PC-9 (cell line): ENCODE data around the gene GTF3C4. TPM values are rescaled to one million over a fixed set of nuclear protein-coding genes. Genes with fewer than 3 reads are reported as not detected.

Experiments
- BruUV-seq: library from RNA; stranded (reverse); fragments of 400-500 nt; replicated peaks from 2 replicates; lab custom pipeline; 2021; lab: Mats Ljungman, UMichigan
- CTCF ChIA-PET: fragments of 300-600 bp; sonication (Branson Sonifier 250); formaldehyde crosslinking; loops from one replicate; lab custom pipeline; 2022; ENCODE audit warnings: antibody characterized with exemption; lab: Charles Lee
- POLR2A ChIA-PET: fragments of 300-600 bp; sonication (Branson Sonifier 250); formaldehyde crosslinking; loops from one replicate; lab custom pipeline; 2022; ENCODE audit warnings: antibody characterized with exemption; ENCODE audit not compliant: unreplicated experiment; lab: Charles Lee
- DNase-seq, 2 experiments: peaks; one replicate each; pipeline versions ENCODE4 v3.0.0 to v3.0.0-alpha.2; 2015 to 2022; ENCODE audit warnings: mixed read lengths in 1 of 2
- H2AFZ ChIP-seq: fragments of 200-600 bp; sonication (generic); 2 replicates; pipeline ENCODE4 v1.8.1; 2017; ENCODE audit warnings: antibody characterized with exemption
- H3F3A ChIP-seq: fragments of 200-600 bp; sonication (generic); 2 replicates; pipeline ENCODE4 v1.8.1; 2017; ENCODE audit warnings: antibody characterized with exemption, mild to moderate bottlenecking, low read depth; ENCODE audit not compliant: insufficient read depth
- H3K27ac ChIP-seq: fragments of 200-600 bp; sonication (generic); 2 replicates; pipeline ENCODE4 v1.6.1; 2016; ENCODE audit warnings: mixed run types
- H3K27me3 ChIP-seq: fragments of 200-600 bp; sonication (generic); 2 replicates; pipeline ENCODE4 v1.6.1; 2016; ENCODE audit warnings: low read depth, mixed run types; ENCODE audit not compliant: insufficient read depth
- H3K36me3 ChIP-seq: fragments of 200-600 bp; sonication (generic); 2 replicates; pipeline ENCODE4 v1.6.1; 2016; ENCODE audit warnings: low read depth, mixed run types
- H3K4me1 ChIP-seq: fragments of 200-600 bp; sonication (generic); replicated peaks from 2 replicates; pipeline ENCODE4 v1.6.1; 2016; ENCODE audit warnings: mixed run types; ENCODE audit not compliant: insufficient read depth
- H3K4me2 ChIP-seq: fragments of 200-600 bp; sonication (generic); 2 replicates; pipeline ENCODE4 v1.6.1; 2017; ENCODE audit warnings: mixed run types
- H3K4me3 ChIP-seq: fragments of 200-600 bp; sonication (generic); 2 replicates; pipeline ENCODE4 v1.6.1; 2016; ENCODE audit warnings: mixed run types
- H3K79me2 ChIP-seq: fragments of 200-600 bp; sonication (generic); 2 replicates; pipeline ENCODE4 v1.6.1; 2017; ENCODE audit warnings: low read depth, mixed run types
- H3K9me2 ChIP-seq: fragments of 200-600 bp; sonication (generic); 2 replicates; pipeline ENCODE4 v1.8.1; 2017; ENCODE audit warnings: mild to moderate bottlenecking; ENCODE audit not compliant: insufficient read depth
- H3K9me3 ChIP-seq: fragments of 200-600 bp; sonication (generic); 2 replicates; pipeline ENCODE4 v1.8.1; 2016; ENCODE audit warnings: low read depth; ENCODE audit not compliant: insufficient read depth
- H4K20me1 ChIP-seq: fragments of 200-600 bp; sonication (generic); 2 replicates; pipeline ENCODE4 v1.8.1; 2017; ENCODE audit not compliant: insufficient read depth
- CTCF ChIP-seq: fragments of 200-600 bp; sonication (generic); conservative IDR thresholded peaks from 2 replicates; pipeline ENCODE4 v1.6.1; 2017; ENCODE audit warnings: mixed run types, antibody characterized with exemption, mild to moderate bottlenecking, moderate library complexity
- EZH2 ChIP-seq: fragments of 200-600 bp; sonication (generic); IDR thresholded peaks from 2 replicates; pipeline ENCODE4 v1.8.0; 2017; ENCODE audit warnings: antibody characterized with exemption, low read depth
- intact Hi-C: fragments of 100-400 bp; cut with micrococcal nuclease; formaldehyde crosslinking; loops from one replicate; pipeline ENCODE4 v1.10.0; 2022; ENCODE audit not compliant: unreplicated experiment
- total RNA-seq: library from RNA; stranded (reverse); gene quantifications from 2 replicates; pipeline ENCODE4 v1.2.3, GENCODE V29; 2021

Gene GTF3C4
- total RNA-seq, 1 experiment from 2014 or later: 24.7 TPM

- Histone ChIP-seq H3K4me3 (no peak overlapping the region), H3K36me3 (peaks cover 44% of the 10 kb centered on the region), H3K27ac (no peak overlapping the region), H4K20me1 (peaks cover 15% of the 10 kb centered on the region; the same call in 1 of the 2 replicates), H3K4me2 (no peak overlapping the region), H3K9me3 (no peaks in the 10 kb centered on the region), H3K27me3 (no peaks in the 10 kb centered on the region), H3K79me2 (no peaks in the 10 kb centered on the region), H3K9me2 (no peaks in the 10 kb centered on the region), H3K4me1 (no peaks in the 10 kb centered on the region), H3F3A (no peaks in the 10 kb centered on the region), H2AFZ (no peak overlapping the region)
- no TSS peak for BruUV-seq
- intact Hi-C loops: no loop called here
- ChIA-PET POLR2A (no interaction called here), CTCF (no interaction called here)
- no peak for DNase-seq
- TF ChIP-seq EZH2: no peak
- TF ChIP-seq CTCF: no peak
Observed at GRCh38 chr9:132645306-132645705, 25.0 kb upstream of the GTF3C4 start.

GRCh38 chr9:132645711-132646110 lies 24.6 kb upstream of the GTF3C4 start:
- no peaks in the 10 kb centered on the region for H3K9me2 ChIP-seq
- H3F3A ChIP-seq: no peaks in the 10 kb centered on the region
- no peaks in the 10 kb centered on the region for H3K9me3 ChIP-seq
- TF ChIP-seq EZH2 (no peak), CTCF (no peak)
- no peak overlapping the region for H3K4me2 ChIP-seq
- intact Hi-C loops: no loop called here
- no peaks in the 10 kb centered on the region for H3K79me2 ChIP-seq
- H3K36me3 ChIP-seq: peaks cover 48% of the 10 kb centered on the region
- H3K4me3 ChIP-seq: no peak overlapping the region
- H3K27ac ChIP-seq: no peak overlapping the region
- no TSS peak for BruUV-seq
- ChIA-PET CTCF (no interaction called here), POLR2A (no interaction called here)
- H2AFZ ChIP-seq: no peak overlapping the region
- H3K27me3 ChIP-seq: no peaks in the 10 kb centered on the region
- peaks cover 19% of the 10 kb centered on the region; the same call in 1 of the 2 replicates for H4K20me1 ChIP-seq
- no peak for DNase-seq
- no peaks in the 10 kb centered on the region for H3K4me1 ChIP-seq

GRCh38 chr9:132646726-132647125 lies 23.5 kb upstream of the GTF3C4 start:
- Histone ChIP-seq H3K36me3 (peaks cover 48% of the 10 kb centered on the region), H3K27me3 (no peaks in the 10 kb centered on the region), H3K27ac (no peak overlapping the region), H3K4me3 (no peak overlapping the region), H3K79me2 (no peaks in the 10 kb centered on the region), H2AFZ (no peak overlapping the region), H3K4me2 (no peak overlapping the region), H3K4me1 (0 out of 2 replicates have a peak, but pooled peaks cover 3% of the 10 kb centered on the region), H3K9me3 (no peaks in the 10 kb centered on the region), H4K20me1 (peaks cover 20% of the 10 kb centered on the region; the same call in 1 of the 2 replicates), H3K9me2 (no peaks in the 10 kb centered on the region), H3F3A (peaks cover 3% of the 10 kb centered on the region; the same call in 1 of the 2 replicates)
- POLR2A ChIA-PET: no interaction called here
- no TSS peak for BruUV-seq
- intact Hi-C loops: no loop called here
- no peak for DNase-seq
- TF ChIP-seq EZH2: no peak
- TF ChIP-seq CTCF: no peak
- CTCF ChIA-PET: no interaction called here
